AG04450 (cell line): ENCODE data around the gene FBXL17. TPM values are rescaled to one million over a fixed set of nuclear protein-coding genes. Genes with fewer than 3 reads are reported as not detected.

Source experiments
- CTCF ChIA-PET: fragments of 300-600, 350-600 bp; formaldehyde crosslinking; extraction: SDS; loops from one replicate; lab custom pipeline; 2022; ENCODE audit warnings: antibody characterized with exemption, inconsistent platforms; lab: Charles Lee
- POLR2A ChIA-PET: fragments of 350-600 bp; formaldehyde crosslinking; extraction: SDS; loops from one replicate; lab custom pipeline; 2021; ENCODE audit warnings: antibody characterized with exemption, inconsistent platforms; lab: Yijun Ruan, JAX
- DNase-seq: peaks from one replicate; pipeline ENCODE4 v3.0.0-alpha.2; 2011; ENCODE audit warnings: low read depth, low spot score
- H3K27ac ChIP-seq: one replicate; pipeline ENCODE4 v1.5.1; 2012; ENCODE audit warnings: low read depth, low read length, control low read depth
- H3K27me3 ChIP-seq: one replicate; pipeline ENCODE4 v1.6.0; 2012; ENCODE audit warnings: low read length; ENCODE audit not compliant: control insufficient read depth, insufficient read depth
- H3K4me3 ChIP-seq: 2 replicates; pipeline ENCODE4 v1.5.1; 2011; ENCODE audit warnings: mild to moderate bottlenecking, low read depth, low read length, control low read depth
- H3K9me3 ChIP-seq: 2 replicates; pipeline ENCODE4 v1.5.1; 2012; ENCODE audit warnings: low read length; ENCODE audit not compliant: control insufficient read depth, insufficient read depth
- polyA plus RNA-seq: library from polyadenylated mRNA; depleted of rRNA; stranded (reverse); fragments of >200 nt; gene quantifications from 2 replicates; pipeline ENCODE4 v1.2.3, GENCODE V29; 2011
- TF ChIP-seq, protein P1 (sequence below): IDR thresholded peaks from 2 replicates; pipeline ENCODE4 v1.5.1; 2011; ENCODE audit warnings: low read depth, low read length, control low read depth, inconsistent platforms

The FBXL17 gene
- polyA plus RNA-seq, 1 experiment: 9.4 TPM

- ChIA-PET POLR2A (interaction anchor here (0.7 kb wide), 1 partner anchor 29 kb away, joined by 4 read pairs; no protein-coding TSS in a partner anchor), CTCF (interaction anchor here (2.0 kb wide), 1 partner anchor 121 kb away, joined by 8 read pairs; no protein-coding TSS in a partner anchor)
- TF ChIP-seq, protein P1, sequence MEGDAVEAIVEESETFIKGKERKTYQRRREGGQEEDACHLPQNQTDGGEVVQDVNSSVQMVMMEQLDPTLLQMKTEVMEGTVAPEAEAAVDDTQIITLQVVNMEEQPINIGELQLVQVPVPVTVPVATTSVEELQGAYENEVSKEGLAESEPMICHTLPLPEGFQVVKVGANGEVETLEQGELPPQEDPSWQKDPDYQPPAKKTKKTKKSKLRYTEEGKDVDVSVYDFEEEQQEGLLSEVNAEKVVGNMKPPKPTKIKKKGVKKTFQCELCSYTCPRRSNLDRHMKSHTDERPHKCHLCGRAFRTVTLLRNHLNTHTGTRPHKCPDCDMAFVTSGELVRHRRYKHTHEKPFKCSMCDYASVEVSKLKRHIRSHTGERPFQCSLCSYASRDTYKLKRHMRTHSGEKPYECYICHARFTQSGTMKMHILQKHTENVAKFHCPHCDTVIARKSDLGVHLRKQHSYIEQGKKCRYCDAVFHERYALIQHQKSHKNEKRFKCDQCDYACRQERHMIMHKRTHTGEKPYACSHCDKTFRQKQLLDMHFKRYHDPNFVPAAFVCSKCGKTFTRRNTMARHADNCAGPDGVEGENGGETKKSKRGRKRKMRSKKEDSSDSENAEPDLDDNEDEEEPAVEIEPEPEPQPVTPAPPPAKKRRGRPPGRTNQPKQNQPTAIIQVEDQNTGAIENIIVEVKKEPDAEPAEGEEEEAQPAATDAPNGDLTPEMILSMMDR: no peak
- peaks cover 2% of the 10 kb centered on the region; the same call in 1 of the 2 replicates for H3K9me3 ChIP-seq
- H3K27me3 ChIP-seq: no peaks in the 10 kb centered on the region
- DNase-seq: no peak
- peak overlapping the region; percentile 96 for H3K27ac ChIP-seq
- H3K4me3 ChIP-seq: peak overlapping the region; percentile 82
Observed at GRCh38 chr5:108381350-108381953, 446 bp downstream of the FBXL17 start.

DNA sequence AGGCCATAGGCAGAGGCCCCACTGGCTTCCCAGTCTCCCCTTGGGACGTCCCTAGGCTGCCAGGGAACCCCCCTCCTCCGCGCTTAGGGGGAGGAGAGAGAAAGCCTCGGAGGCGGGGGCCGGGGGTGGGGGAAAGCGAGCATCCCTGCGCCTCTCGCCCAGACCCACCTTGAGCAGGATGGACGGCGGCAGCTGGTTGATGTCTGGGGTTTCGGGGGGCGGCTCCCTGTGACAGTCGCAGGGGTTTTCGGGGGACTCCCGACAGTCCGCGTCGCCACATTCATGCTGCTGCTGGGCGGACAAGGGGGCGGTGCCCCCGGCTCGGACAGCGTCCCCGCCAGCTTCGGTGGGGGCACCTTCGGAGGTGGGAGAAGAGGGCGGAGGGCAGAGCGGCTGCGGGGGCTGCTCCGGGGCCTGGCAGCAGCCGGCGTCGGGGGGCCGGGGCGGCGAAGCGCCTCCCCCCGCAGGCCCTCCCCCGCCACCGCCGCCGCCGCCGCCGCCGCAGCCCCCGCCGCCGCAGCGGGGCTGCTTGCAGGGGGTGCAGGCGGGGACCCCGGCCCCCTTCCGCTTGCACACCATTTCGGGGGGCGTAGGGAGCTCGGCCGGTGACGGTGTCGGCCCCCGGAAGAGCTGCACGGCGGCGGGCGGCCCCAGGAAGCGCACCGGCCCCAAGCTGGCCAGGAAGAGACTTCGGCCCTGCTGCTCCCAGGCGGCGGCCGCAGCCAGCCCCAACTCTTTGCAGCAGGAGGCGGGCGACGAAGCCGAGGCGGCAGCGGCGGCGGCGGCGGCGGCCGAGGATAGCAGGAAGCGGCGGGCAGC is 1.2 kb downstream of the FBXL17 start:
- CTCF ChIA-PET: interaction anchor here (0.9 kb wide), 1 partner anchor 120 kb away, joined by 6 read pairs; no protein-coding TSS in a partner anchor
- peak overlapping the region; percentile 82 for H3K4me3 ChIP-seq
- TF ChIP-seq, protein P1: no peak
- no peaks in the 10 kb centered on the region for H3K27me3 ChIP-seq
- POLR2A ChIA-PET: no interaction called here
- no peak for DNase-seq
- peaks cover 2% of the 10 kb centered on the region; the same call in 1 of the 2 replicates for H3K9me3 ChIP-seq
- no peak overlapping the region for H3K27ac ChIP-seq

GRCh38 chr5:108379722-108380530 is 2.0 kb downstream of the FBXL17 start:
- CTCF ChIA-PET: interaction anchor here (0.9 kb wide), 1 partner anchor 119 kb away, joined by 6 read pairs; no protein-coding TSS in a partner anchor
- no peaks in the 10 kb centered on the region for H3K27me3 ChIP-seq
- no peak for DNase-seq
- TF ChIP-seq, protein P1: no peak
- POLR2A ChIA-PET: no interaction called here
- H3K4me3 ChIP-seq: peak overlapping the region; percentile 82
- H3K9me3 ChIP-seq: peaks cover 2% of the 10 kb centered on the region; the same call in 1 of the 2 replicates
- H3K27ac ChIP-seq: no peak overlapping the region

DNA sequence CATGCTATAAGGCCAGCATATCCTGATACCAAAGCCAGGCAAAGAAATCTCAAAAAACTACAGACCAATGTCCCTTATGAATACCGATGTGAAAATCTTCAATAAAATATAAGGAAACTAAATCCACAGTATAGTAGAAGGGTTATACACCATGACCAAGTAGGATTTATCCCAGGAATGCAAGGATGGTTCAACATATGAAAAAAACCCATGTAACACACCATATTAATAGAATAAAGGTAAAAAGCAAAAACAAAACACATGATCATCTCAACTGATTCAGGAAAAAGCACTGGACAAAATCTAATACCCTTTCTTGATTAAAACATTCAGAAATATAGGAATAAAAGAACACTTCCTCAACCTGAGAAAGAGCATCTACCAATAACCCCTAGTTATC is 6.1 kb downstream of the FBXL17 start:
- TF ChIP-seq, protein P1: no peak
- no peak for DNase-seq
- Histone ChIP-seq H3K9me3 (peaks cover 10% of the 10 kb centered on the region), H3K27ac (no peak overlapping the region), H3K27me3 (no peaks in the 10 kb centered on the region), H3K4me3 (no peak overlapping the region)
- ChIA-PET CTCF (interaction anchor here (1.2 kb wide), 1 partner anchor 115 kb away, joined by 3 read pairs; no protein-coding TSS in a partner anchor), POLR2A (no interaction called here)
